22Rv1 (cell line): Measurements from ENCODE around the gene NADSYN1.

ENCODE experiments used
- H3K27ac ChIP-seq: fragments of 450-650 bp; 2 replicates; pipeline ENCODE4 v1.5.1; 2017
- ZFX ChIP-seq: fragments of 450-650 bp; IDR thresholded peaks from 2 replicates; pipeline ENCODE4 v1.6.1; 2017; ENCODE audit warnings: antibody characterized with exemption, borderline replicate concordance
- TF ChIP-seq, protein P1 (sequence below): fragments of 450-650 bp; IDR thresholded peaks from 2 replicates; pipeline ENCODE4 v1.5.1; 2017; ENCODE audit warnings: mild to moderate bottlenecking

The NADSYN1 gene

DNA sequence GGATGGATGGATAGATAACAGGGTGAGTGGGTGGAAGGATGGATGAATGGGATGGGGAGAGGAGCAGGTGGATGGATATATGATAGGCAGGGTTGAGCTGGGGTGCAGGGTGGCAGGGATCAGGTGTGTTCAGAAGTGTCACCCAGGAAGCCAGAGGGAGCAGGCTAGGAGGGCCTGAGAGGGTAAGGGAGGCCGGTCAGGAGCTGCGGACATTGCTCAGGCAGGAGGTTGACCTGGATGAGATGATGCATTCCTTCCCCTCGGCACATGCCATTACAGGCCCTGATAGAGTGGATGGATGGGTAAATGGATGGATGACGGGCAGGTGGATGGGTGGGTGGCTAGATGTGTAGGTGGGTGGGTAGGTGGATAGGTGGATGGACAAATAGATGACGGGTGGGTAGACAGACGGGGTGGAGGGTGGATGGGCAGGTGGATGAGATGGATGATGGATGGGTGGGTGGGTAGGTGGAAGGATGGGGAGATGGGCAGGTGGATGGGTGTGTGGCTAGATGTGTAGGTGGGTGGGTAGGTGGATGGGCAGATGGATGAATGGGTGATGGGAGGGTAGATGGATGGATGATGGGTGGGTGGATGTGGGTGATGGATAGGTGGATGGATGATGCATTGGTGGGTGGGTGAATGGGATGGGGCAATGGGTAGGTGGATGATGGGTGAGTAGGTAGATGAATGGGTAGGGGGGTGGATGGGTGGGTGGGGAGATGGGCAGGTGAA lies 12.8 kb upstream of the NADSYN1 start:
- no peak for TF ChIP-seq ZFX
- TF ChIP-seq, protein P1, sequence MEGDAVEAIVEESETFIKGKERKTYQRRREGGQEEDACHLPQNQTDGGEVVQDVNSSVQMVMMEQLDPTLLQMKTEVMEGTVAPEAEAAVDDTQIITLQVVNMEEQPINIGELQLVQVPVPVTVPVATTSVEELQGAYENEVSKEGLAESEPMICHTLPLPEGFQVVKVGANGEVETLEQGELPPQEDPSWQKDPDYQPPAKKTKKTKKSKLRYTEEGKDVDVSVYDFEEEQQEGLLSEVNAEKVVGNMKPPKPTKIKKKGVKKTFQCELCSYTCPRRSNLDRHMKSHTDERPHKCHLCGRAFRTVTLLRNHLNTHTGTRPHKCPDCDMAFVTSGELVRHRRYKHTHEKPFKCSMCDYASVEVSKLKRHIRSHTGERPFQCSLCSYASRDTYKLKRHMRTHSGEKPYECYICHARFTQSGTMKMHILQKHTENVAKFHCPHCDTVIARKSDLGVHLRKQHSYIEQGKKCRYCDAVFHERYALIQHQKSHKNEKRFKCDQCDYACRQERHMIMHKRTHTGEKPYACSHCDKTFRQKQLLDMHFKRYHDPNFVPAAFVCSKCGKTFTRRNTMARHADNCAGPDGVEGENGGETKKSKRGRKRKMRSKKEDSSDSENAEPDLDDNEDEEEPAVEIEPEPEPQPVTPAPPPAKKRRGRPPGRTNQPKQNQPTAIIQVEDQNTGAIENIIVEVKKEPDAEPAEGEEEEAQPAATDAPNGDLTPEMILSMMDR = no peak
- no peak overlapping the region for H3K27ac ChIP-seq

DNA sequence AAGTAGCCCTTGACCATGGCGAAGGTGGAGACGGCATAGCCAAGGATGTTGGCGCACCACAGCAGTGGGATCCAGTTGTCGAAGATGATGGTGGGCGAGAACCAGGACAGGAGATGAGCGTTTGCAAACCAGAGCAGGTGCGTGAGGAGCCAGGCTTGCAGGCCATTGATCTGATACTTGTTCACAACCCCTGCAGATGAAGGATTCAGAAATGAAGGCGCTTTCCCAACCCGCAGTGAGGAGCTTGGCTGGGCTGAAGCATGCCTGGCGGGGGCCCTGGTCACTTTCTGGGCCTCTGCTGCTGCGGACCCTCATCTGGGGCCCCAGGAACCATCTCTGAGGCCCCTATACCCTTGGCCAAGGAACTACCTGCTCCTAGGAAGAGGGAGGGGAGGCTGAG lies 11.8 kb upstream of the NADSYN1 start:
- TF ChIP-seq, protein P1 = no peak
- TF ChIP-seq ZFX = no peak
- no peak overlapping the region for H3K27ac ChIP-seq

DNA sequence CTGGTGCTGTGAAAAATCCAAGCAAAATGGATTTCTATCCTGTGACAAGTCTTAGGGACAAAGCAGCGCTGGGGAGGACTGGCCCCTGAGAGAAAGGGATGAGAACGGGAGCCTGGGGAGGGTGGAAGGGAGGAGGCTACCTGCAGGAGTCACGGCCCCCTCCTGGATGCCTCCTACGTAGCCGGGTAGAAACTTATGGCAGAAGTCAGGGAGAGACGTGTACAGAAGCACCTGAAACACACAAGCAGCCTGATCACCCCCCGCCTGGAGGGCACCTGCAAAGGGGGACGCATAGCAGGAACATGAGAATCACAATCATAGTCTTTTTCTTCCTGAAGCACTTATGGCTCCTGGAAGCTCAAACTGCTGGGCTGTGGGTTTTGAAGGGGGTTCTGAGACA lies 10.9 kb upstream of the NADSYN1 start:
- H3K27ac ChIP-seq = no peak overlapping the region
- TF ChIP-seq ZFX = no peak

DNA sequence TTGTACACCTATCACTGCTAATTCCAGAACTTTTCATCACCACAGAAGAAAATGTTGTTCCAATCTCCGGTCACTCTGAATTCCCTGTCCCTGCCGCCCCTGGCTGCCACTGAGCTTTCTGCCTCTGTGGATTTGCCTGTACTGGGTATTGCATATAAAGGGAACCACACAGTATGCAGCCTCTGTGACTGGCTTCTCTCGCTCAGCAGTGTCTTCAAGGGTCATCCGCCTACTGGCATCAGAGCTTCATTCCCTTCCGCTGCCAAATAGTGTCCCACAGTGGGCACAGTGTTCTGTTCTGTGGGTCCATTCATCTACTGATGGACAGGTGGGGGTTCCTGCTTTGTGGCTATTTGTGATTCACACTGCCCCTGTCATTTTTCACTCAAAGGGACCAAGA lies 10.1 kb upstream of the NADSYN1 start:
- TF ChIP-seq, protein P1 = no peak
- no peak for TF ChIP-seq ZFX

DNA sequence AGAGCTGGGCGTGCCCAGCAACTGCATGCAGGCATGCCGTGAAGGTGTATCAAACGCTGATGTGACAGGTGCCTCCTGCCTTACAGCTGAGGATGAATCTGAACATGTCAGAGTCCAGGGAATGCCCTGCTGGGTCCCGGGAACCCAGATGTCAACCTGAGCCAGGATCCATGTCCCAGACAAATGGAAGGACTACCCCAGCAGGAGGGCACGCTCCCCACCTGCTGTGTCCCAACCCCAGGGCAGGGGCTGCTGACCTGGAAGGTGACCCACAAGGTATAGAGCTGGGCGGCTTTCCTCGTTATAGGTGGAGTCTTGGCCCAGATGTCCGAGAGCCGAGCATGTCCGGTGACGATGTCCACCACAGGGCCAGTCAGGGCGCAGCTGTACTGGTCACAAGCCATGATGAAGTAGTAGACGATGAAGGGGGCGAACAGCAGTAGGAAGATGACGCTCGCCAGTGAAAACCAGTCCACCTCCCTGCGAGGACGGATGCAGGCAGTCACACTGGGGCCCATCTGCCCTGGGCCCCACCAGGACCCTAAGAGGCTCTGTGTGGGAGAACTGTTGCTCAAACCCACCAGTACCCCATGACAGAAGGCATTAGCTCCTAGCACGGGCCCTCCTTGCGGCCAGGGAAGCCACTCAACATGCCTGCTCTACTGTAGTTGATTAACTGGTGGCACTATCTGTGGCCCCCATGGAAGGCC lies 9.1 kb upstream of the NADSYN1 start:
- H3K27ac ChIP-seq = no peak overlapping the region
- TF ChIP-seq, protein P1 = no peak
- TF ChIP-seq ZFX = no peak

More for the DNA sequence above, 10.1 kb upstream of the NADSYN1 start:
- no peak overlapping the region for H3K27ac ChIP-seq

DNA sequence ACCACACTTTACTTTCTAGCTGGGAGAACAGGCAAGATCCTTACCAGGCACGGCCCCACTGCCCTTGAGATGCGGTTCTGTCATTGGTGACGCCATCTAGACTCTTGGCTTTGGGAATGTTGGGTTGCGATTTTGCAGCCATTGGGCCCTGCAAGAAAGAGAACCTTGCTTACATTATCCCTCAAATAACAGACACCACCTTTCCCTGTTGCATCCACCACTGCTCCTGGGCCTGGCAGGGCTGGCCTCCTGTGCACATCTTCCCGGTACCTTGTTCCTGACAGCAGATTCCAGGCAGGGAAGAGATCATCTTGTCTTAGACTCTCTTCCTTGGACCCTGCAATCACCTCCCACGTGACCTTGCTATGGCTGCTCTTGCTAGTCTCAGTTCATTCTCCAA lies 8.2 kb upstream of the NADSYN1 start:
- no peak overlapping the region for H3K27ac ChIP-seq
- TF ChIP-seq ZFX = no peak
- TF ChIP-seq, protein P1 = no peak

DNA sequence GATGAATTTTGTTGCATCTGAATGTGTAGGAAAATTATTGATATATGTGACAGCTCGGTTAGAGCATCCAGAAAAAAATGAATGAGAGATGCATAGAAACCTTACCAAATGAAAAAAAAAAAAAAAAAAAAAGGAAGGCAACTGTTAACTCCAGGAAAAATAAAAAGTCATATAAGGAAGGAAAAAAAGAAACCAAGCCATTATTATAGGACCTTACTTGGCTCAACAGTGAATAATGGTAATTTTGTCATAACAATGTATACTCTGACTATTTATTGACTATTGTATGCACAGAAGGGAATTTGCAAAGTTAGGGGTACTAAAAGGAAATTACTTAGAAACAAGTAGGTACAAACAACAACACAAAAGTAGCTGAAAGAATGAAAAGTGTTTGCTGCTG lies 6.9 kb upstream of the NADSYN1 start:
- no peak overlapping the region for H3K27ac ChIP-seq
- no peak for TF ChIP-seq ZFX
- TF ChIP-seq, protein P1 = no peak
